ENCODE measurements around the gene ATP13A4.

ATP13A4 gene

GRCh38 chr3:193416629-193417028 lies 138.1 kb downstream of the ATP13A4 start:
- no peak overlapping the region for H3K4me3 ChIP-seq
- H3K27ac ChIP-seq = no peak overlapping the region

- H3K4me3 ChIP-seq = no peak overlapping the region
- H3K27ac ChIP-seq = no peak overlapping the region
Measured at GRCh38 chr3:193407688-193408087, 147.0 kb downstream of the ATP13A4 start.

GRCh38 chr3:193407112-193407511 lies 147.6 kb downstream of the ATP13A4 start:
- Histone ChIP-seq H3K4me3 (no peak overlapping the region), H3K27ac (no peak overlapping the region)

GRCh38 chr3:193403307-193403706 lies 151.4 kb downstream of the ATP13A4 start:
- Histone ChIP-seq H3K27ac (no peak overlapping the region), H3K4me3 (no peak overlapping the region)

- H3K4me3 ChIP-seq = no peak overlapping the region
- no peak overlapping the region for H3K27ac ChIP-seq
Measured at GRCh38 chr3:193400304-193400703, 154.4 kb downstream of the ATP13A4 start.

- H3K27ac ChIP-seq = no peak overlapping the region
Measured at GRCh38 chr3:193396451-193397244, 158.0 kb downstream of the ATP13A4 start.

GRCh38 chr3:193391902-193392301 lies 162.8 kb downstream of the ATP13A4 start:
- Histone ChIP-seq H3K4me3 (no peak overlapping the region), H3K27ac (no peak overlapping the region)

More at GRCh38 chr3:193396451-193397244, 158.0 kb downstream of the ATP13A4 start:
- H3K4me3 ChIP-seq = no peak overlapping the region

- Histone ChIP-seq H3K27ac (no peak overlapping the region), H3K4me3 (no peak overlapping the region)
Measured at GRCh38 chr3:193389335-193389734, 165.4 kb downstream of the ATP13A4 start.

- H3K4me3 ChIP-seq = no peak overlapping the region
- no peak overlapping the region for H3K27ac ChIP-seq
Measured at GRCh38 chr3:193388361-193388760, 166.3 kb downstream of the ATP13A4 start.

- H3K4me3 ChIP-seq = no peak overlapping the region
- no peak overlapping the region for H3K27ac ChIP-seq
Measured at GRCh38 chr3:193387596-193387995, 167.1 kb downstream of the ATP13A4 start.

- Histone ChIP-seq H3K27ac (no peak within 1 kb of the TSS), H3K4me3 (no peak within 1 kb of the TSS)
Measured at GRCh38 chr3:193378706-193379105, 176.0 kb downstream of the ATP13A4 start, which contains the start of gene ATP13A5. ATP13A5 (minus strand) TSS chr3:193378753; CDS start chr3:193378725, 28 bp downstream.

- Histone ChIP-seq H3K4me3 (no peak overlapping the region), H3K27ac (no peak overlapping the region)
Measured at GRCh38 chr3:193377591-193377990, 177.1 kb downstream of the ATP13A4 start.

GRCh38 chr3:193375614-193376013 lies 179.1 kb downstream of the ATP13A4 start:
- no peak overlapping the region for H3K27ac ChIP-seq
- H3K4me3 ChIP-seq = no peak overlapping the region

- H3K27ac ChIP-seq = no peak overlapping the region
Measured at GRCh38 chr3:193372783-193373182, 181.9 kb downstream of the ATP13A4 start.

GRCh38 chr3:193367868-193368267 lies 186.8 kb downstream of the ATP13A4 start:
- H3K27ac ChIP-seq = no peak overlapping the region

More at GRCh38 chr3:193372783-193373182, 181.9 kb downstream of the ATP13A4 start:
- H3K4me3 ChIP-seq = no peak overlapping the region

GRCh38 chr3:193357291-193357690 lies 197.4 kb downstream of the ATP13A4 start:
- no peak overlapping the region for H3K27ac ChIP-seq

More at GRCh38 chr3:193367868-193368267, 186.8 kb downstream of the ATP13A4 start:
- no peak overlapping the region for H3K4me3 ChIP-seq

GRCh38 chr3:193354423-193354822 lies 200.3 kb downstream of the ATP13A4 start:
- H3K27ac ChIP-seq = no peak overlapping the region

More at GRCh38 chr3:193357291-193357690, 197.4 kb downstream of the ATP13A4 start:
- no peak overlapping the region for H3K4me3 ChIP-seq

More at GRCh38 chr3:193354423-193354822, 200.3 kb downstream of the ATP13A4 start:
- no peak overlapping the region for H3K4me3 ChIP-seq
